Activated T-helper 2 cell treated with anti-CD3 and anti-CD28 coated beads, Interferon-gamma antibody, Interleukin-2, Interleukin-4, amounts not matched to agents 10 μg/mL and 5 μg/mL and 100 μg/mL, durations not matched to agents 14 hours and 24 hours and 36 hours (primary cell): ENCODE results near the gene CKS1B. TPM values are rescaled to one million over a fixed set of nuclear protein-coding genes. Genes with fewer than 3 reads are reported as not detected.

ENCODE experiments used
- DNase-seq: peaks from one replicate; pipeline ENCODE4 v3.0.0; 2021; ENCODE audit warnings: low spot score
- H3K27ac Mint-ChIP-seq: one replicate; pipeline ENCODE4 v1.8.0; 2021; ENCODE audit warnings: mixed read lengths
- H3K27me3 Mint-ChIP-seq: one replicate; pipeline ENCODE4 v1.8.0; 2021; ENCODE audit warnings: low read depth, mixed read lengths
- H3K36me3 Mint-ChIP-seq: one replicate; pipeline ENCODE4 v1.8.0; 2021; ENCODE audit warnings: low read depth, mixed read lengths
- H3K4me1 Mint-ChIP-seq: one replicate; pipeline ENCODE4 v1.8.0; 2021; ENCODE audit warnings: low read depth, mixed read lengths
- H3K4me3 Mint-ChIP-seq: one replicate; pipeline ENCODE4 v1.8.0; 2021; ENCODE audit warnings: low read depth, mild to moderate bottlenecking, moderate library complexity, mixed read lengths
- H3K9me3 Mint-ChIP-seq: one replicate; pipeline ENCODE4 v1.8.0; 2021; ENCODE audit warnings: mixed read lengths
- intact Hi-C: fragments of 100-400 bp; cut with micrococcal nuclease; formaldehyde crosslinking; loops from one replicate; pipeline ENCODE4 v1.15.1; 2023
- total RNA-seq: library from RNA; stranded (reverse); gene quantifications from 2 replicates; pipeline ENCODE4 v1.2.3, GENCODE V29; 2022

The CKS1B gene
- total RNA-seq, 1 donor from 2014 or later: 169 TPM

- Mint-ChIP-seq H3K36me3 (peaks cover 82% of the 10 kb centered on the region), H3K27me3 (no peaks in the 10 kb centered on the region), H3K27ac (peak overlapping the region; percentile 86), H3K4me1 (peaks cover 50% of the 10 kb centered on the region), H3K9me3 (no peaks in the 10 kb centered on the region), H3K4me3 (peak overlapping the region; percentile 96)
- DNase-seq: no peak
- intact Hi-C loops: no loop called here
Measured at GRCh38 chr1:155012776-155013602, 38.5 kb downstream of the CKS1B start.

GRCh38 chr1:155013632-155014031, 39.2 kb downstream of the CKS1B start:
- peaks cover 86% of the 10 kb centered on the region for H3K36me3 Mint-ChIP-seq
- H3K4me1 Mint-ChIP-seq: peaks cover 47% of the 10 kb centered on the region
- H3K27ac Mint-ChIP-seq: peak overlapping the region; percentile 86
- no peak for DNase-seq
- intact Hi-C loops: no loop called here
- peak overlapping the region; percentile 96 for H3K4me3 Mint-ChIP-seq
- H3K27me3 Mint-ChIP-seq: no peaks in the 10 kb centered on the region
- no peaks in the 10 kb centered on the region for H3K9me3 Mint-ChIP-seq

DNA sequence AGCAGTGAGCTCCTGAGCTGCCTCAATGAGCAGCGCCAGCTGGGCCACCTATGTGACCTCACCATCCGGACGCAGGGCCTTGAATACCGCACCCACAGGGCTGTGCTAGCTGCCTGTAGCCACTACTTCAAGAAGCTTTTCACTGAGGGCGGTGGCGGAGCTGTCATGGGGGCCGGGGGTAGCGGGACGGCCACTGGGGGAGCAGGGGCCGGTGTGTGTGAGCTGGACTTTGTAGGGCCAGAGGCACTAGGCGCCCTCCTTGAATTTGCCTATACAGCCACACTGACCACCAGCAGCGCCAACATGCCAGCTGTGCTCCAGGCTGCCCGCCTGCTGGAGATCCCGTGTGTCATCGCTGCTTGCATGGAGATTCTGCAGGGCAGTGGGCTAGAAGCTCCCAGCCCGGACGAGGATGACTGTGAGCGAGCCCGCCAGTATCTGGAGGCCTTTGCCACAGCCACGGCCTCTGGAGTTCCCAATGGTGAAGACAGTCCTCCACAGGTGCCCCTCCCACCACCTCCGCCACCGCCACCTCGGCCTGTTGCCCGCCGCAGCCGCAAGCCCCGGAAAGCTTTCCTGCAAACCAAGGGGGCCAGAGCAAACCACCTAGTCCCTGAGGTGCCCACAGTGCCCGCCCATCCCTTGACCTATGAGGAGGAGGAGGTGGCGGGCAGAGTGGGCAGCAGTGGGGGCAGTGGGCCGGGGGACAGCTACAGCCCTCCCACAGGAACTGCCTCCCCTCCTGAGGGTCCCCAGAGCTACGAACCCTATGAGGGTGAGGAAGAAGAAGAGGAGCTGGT, 40.4 kb downstream of the CKS1B start:
- Mint-ChIP-seq H3K27me3 (no peaks in the 10 kb centered on the region), H3K36me3 (peaks cover 86% of the 10 kb centered on the region), H3K27ac (no peak overlapping the region), H3K9me3 (no peaks in the 10 kb centered on the region), H3K4me3 (no peak overlapping the region), H3K4me1 (peaks cover 54% of the 10 kb centered on the region)
- no peak for DNase-seq
- intact Hi-C loops: no loop called here

- DNase-seq: no peak
- intact Hi-C loops: loop anchor here (2.0 kb wide), 2 partner anchors 37 to 69 kb away; no protein-coding TSS in a partner anchor
- H3K9me3 Mint-ChIP-seq: no peaks in the 10 kb centered on the region
- no peaks in the 10 kb centered on the region for H3K27me3 Mint-ChIP-seq
- peak overlapping the region; percentile 41 for H3K4me3 Mint-ChIP-seq
- peaks cover 56% of the 10 kb centered on the region for H3K4me1 Mint-ChIP-seq
- peak overlapping the region; percentile 42 for H3K27ac Mint-ChIP-seq
- peaks cover 83% of the 10 kb centered on the region for H3K36me3 Mint-ChIP-seq
Measured at GRCh38 chr1:155015527-155016230, 41.2 kb downstream of the CKS1B start.

DNA sequence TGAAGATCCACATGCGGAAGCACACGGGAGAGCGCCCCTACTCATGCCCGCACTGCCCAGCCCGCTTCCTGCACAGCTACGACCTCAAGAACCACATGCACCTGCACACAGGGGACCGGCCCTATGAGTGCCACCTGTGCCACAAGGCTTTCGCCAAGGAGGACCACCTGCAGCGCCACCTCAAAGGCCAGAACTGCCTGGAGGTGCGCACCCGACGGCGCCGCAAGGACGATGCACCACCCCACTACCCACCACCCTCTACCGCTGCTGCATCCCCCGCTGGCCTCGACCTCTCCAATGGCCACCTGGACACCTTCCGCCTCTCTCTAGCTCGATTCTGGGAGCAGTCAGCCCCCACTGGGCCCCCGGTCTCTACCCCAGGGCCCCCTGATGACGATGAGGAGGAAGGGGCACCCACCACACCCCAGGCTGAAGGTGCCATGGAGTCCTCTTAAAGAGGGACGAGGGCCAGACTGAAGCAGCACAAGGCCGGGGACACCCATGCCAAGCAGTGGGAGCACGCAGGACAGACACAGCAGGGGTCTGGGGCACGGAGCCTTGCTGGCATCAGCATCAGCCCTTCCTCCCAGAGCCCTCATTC, 41.9 kb downstream of the CKS1B start:
- no peak for DNase-seq
- Mint-ChIP-seq H3K4me3 (peak overlapping the region; percentile 51), H3K4me1 (peaks cover 54% of the 10 kb centered on the region), H3K27ac (peak overlapping the region; percentile 51), H3K36me3 (peaks cover 77% of the 10 kb centered on the region), H3K9me3 (no peaks in the 10 kb centered on the region), H3K27me3 (no peaks in the 10 kb centered on the region)
- intact Hi-C loops: loop anchor here (2.0 kb wide), 2 partner anchors 36 to 68 kb away; no protein-coding TSS in a partner anchor

GRCh38 chr1:155017041-155017945, 42.8 kb downstream of the CKS1B start:
- DNase-seq: peak; percentile 82
- H3K27ac Mint-ChIP-seq: peak overlapping the region; percentile 22
- no peaks in the 10 kb centered on the region for H3K27me3 Mint-ChIP-seq
- intact Hi-C loops: loop anchor here (1.0 to 2.0 kb wide), 6 partner anchors 9 to 68 kb away; partner anchors contain the start of genes CKS1B and FLAD1
- peaks cover 51% of the 10 kb centered on the region for H3K4me1 Mint-ChIP-seq
- H3K4me3 Mint-ChIP-seq: no peak overlapping the region
- peaks cover 72% of the 10 kb centered on the region for H3K36me3 Mint-ChIP-seq
- no peaks in the 10 kb centered on the region for H3K9me3 Mint-ChIP-seq

DNA sequence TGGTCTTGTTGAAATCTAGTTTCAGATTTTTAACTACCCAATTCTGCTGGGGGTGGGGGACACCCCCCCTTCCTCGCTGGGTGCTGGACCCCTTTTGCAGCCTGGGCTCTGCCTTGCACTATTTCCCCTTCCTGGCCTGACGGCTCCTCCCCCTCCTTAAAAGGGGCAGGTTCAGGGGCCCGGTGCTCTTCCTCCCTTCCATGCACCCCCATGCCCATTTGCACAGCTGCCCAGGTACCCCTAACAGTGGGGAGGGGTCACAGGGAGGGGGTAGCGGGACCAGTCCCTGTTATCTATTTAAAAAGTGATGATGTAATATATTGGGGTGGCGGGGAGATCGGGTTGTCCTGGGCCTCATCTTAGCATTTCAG, 43.5 kb downstream of the CKS1B start:
- intact Hi-C loops: loop anchor here (1.0 to 2.0 kb wide), 6 partner anchors 10 to 67 kb away; partner anchors contain the start of genes CKS1B and FLAD1
- H3K4me3 Mint-ChIP-seq: no peak overlapping the region
- no peak for DNase-seq
- peak overlapping the region; percentile 46 for H3K27ac Mint-ChIP-seq
- peaks cover 65% of the 10 kb centered on the region for H3K36me3 Mint-ChIP-seq
- no peaks in the 10 kb centered on the region for H3K9me3 Mint-ChIP-seq
- H3K4me1 Mint-ChIP-seq: peaks cover 44% of the 10 kb centered on the region
- H3K27me3 Mint-ChIP-seq: no peaks in the 10 kb centered on the region

- Mint-ChIP-seq H3K9me3 (no peaks in the 10 kb centered on the region), H3K27me3 (no peaks in the 10 kb centered on the region), H3K4me3 (no peak overlapping the region), H3K27ac (no peak overlapping the region), H3K36me3 (peaks cover 57% of the 10 kb centered on the region), H3K4me1 (peaks cover 37% of the 10 kb centered on the region)
- DNase-seq: no peak
- intact Hi-C loops: no loop called here
Measured at GRCh38 chr1:155018617-155019348, 44.3 kb downstream of the CKS1B start.

DNA sequence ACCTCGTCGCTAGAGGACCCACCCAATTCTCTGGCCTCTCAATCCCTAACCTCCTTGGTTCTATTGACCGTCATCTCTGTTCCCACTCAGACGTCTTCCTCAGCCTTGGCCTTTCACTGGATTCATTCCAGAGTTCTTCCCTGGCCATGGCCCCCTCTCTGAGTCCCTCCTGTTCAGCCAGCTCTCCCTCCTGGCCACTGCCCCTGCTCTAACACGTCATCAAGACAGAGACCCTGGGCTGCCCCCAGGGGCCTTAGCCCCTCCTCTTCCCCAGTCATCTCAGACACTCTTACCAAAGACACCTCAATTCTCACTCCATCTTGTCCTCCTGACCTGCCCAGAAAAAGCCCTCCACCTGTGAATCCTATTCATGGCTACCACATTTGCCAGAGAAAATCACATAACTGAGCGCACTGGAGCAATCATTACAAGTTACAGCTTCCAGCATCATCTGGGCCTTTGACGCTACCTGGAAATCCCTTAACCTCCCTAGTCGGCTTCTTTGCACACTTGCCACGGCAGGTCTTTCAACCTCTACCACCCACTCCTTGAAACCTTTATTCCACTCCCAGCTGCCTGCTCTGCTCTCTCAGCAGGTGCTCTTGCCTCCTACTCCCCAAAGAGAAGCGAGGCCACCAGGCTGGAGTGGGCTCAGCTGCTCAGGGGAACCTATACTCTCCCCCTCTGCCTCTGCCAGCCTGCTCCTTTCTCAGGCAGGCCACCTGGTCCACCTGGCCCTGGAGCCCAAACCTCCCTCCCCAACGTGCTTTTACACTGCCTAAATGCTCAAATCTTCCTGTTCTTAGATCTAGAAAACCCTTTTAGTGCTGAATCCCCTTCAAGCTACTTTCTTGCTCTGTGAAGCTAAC, 45.1 kb downstream of the CKS1B start:
- Mint-ChIP-seq H3K36me3 (peaks cover 49% of the 10 kb centered on the region), H3K27ac (peak overlapping the region; percentile 36), H3K4me3 (no peak overlapping the region), H3K27me3 (no peaks in the 10 kb centered on the region), H3K4me1 (peaks cover 32% of the 10 kb centered on the region), H3K9me3 (no peaks in the 10 kb centered on the region)
- intact Hi-C loops: no loop called here
- no peak for DNase-seq

GRCh38 chr1:155022136-155022926, 47.9 kb downstream of the CKS1B start:
- H3K27ac Mint-ChIP-seq: no peak overlapping the region
- H3K36me3 Mint-ChIP-seq: peaks cover 28% of the 10 kb centered on the region
- H3K27me3 Mint-ChIP-seq: no peaks in the 10 kb centered on the region
- H3K4me1 Mint-ChIP-seq: peaks cover 15% of the 10 kb centered on the region
- no peaks in the 10 kb centered on the region for H3K9me3 Mint-ChIP-seq
- H3K4me3 Mint-ChIP-seq: no peak overlapping the region
- no peak for DNase-seq
- intact Hi-C loops: no loop called here
